GM23248 (cell line): ENCODE results near the gene PHACTR2. TPM values are rescaled to one million over a fixed set of nuclear protein-coding genes. Genes with fewer than 3 reads are reported as not detected.
"Not testable (repeated sequence)": the region's sequence is repeated elsewhere in the genome, so short reads cannot be mapped to it uniquely, and the experiment has no call there.

Experiments used
- DNase-seq: peaks from one replicate; pipeline ENCODE4 v3.0.0-alpha.2; 2015
- H2AFZ ChIP-seq: fragments of 200-600 bp; sonication (generic); 2 replicates; pipeline ENCODE4 v1.6.1; 2016; ENCODE audit warnings: antibody characterized with exemption
- H3F3A ChIP-seq: fragments of 200-600 bp; sonication (generic); 2 replicates; pipeline ENCODE4 v1.6.1; 2016; ENCODE audit warnings: mild to moderate bottlenecking, antibody characterized with exemption, mixed run types; ENCODE audit not compliant: insufficient read depth
- H3K27ac ChIP-seq: fragments of 200-600 bp; sonication (generic); 2 replicates; pipeline ENCODE4 v1.5.1; 2016; ENCODE audit warnings: mild to moderate bottlenecking
- H3K27me3 ChIP-seq: fragments of 200-600 bp; sonication (generic); replicated peaks from 2 replicates; pipeline ENCODE4 v1.6.1; 2016; ENCODE audit warnings: mild to moderate bottlenecking; ENCODE audit not compliant: insufficient read depth
- H3K36me3 ChIP-seq: fragments of 200-600 bp; sonication (generic); 2 replicates; pipeline ENCODE4 v1.6.1; 2016; ENCODE audit warnings: low read depth, mild to moderate bottlenecking
- H3K4me1 ChIP-seq: fragments of 200-600 bp; sonication (generic); 2 replicates; pipeline ENCODE4 v1.6.1; 2016; ENCODE audit warnings: mild to moderate bottlenecking; ENCODE audit not compliant: insufficient read depth
- H3K4me2 ChIP-seq: fragments of 200-600 bp; sonication (generic); one replicate; pipeline ENCODE4 v1.6.1; 2016; ENCODE audit warnings: mild to moderate bottlenecking; ENCODE audit not compliant: unreplicated experiment
- H3K4me3 ChIP-seq: fragments of 200-600 bp; sonication (generic); 2 replicates; pipeline ENCODE4 v1.5.1; 2016; ENCODE audit warnings: mild to moderate bottlenecking
- H3K79me2 ChIP-seq: fragments of 200-600 bp; sonication (generic); 2 replicates; pipeline ENCODE4 v1.6.1; 2016; ENCODE audit warnings: mild to moderate bottlenecking; ENCODE audit not compliant: insufficient read depth
- H3K9ac ChIP-seq: fragments of 200-600 bp; sonication (generic); 2 replicates; pipeline ENCODE4 v1.6.1; 2016; ENCODE audit warnings: mild to moderate bottlenecking
- H3K9me2 ChIP-seq: fragments of 200-600 bp; sonication (generic); 2 replicates; pipeline ENCODE4 v1.6.1; 2016; ENCODE audit warnings: mixed run types, mild to moderate bottlenecking, moderate library complexity; ENCODE audit not compliant: insufficient read depth
- H3K9me3 ChIP-seq: fragments of 200-600 bp; sonication (generic); one replicate; pipeline ENCODE4 v1.6.1; 2017; ENCODE audit warnings: low read depth
- H4K20me1 ChIP-seq: fragments of 200-600 bp; sonication (generic); 2 replicates; pipeline ENCODE4 v1.6.0; 2016; ENCODE audit not compliant: insufficient read depth
- EZH2 ChIP-seq: fragments of 200-600 bp; sonication (generic); IDR thresholded peaks from 2 replicates; pipeline ENCODE4 v1.6.1; 2018; ENCODE audit warnings: antibody characterized with exemption, mild to moderate bottlenecking; ENCODE audit not compliant: insufficient read depth, poor library complexity, severe bottlenecking
- EZH2phosphoT487 ChIP-seq: fragments of 200-600 bp; sonication (generic); IDR thresholded peaks from 2 replicates; pipeline ENCODE4 v1.6.1; 2018; ENCODE audit warnings: antibody characterized with exemption, moderate library complexity, mild to moderate bottlenecking, low read depth; ENCODE audit not compliant: insufficient read depth
- WGBS, 2 experiments: methylation state at CpG; one replicate each; pipeline ENCODE4 v1.1.6; 2015 to 2017; ENCODE audit warnings: low lambda C conversion rate in 2 of 2, low coverage in 1 of 2; ENCODE audit errors: missing lambda C conversion rate in 2 of 2; 5-methylcytosine and 5-hydroxymethylcytosine counted together
- in situ Hi-C: fragments of 300-500 bp; cut with MboI; formaldehyde crosslinking; loops from 2 replicates; pipeline ENCODE4 v1.15.0; 2020
- polyA plus RNA-seq: library from polyadenylated mRNA; unstranded; fragments of >200 nt; fragmentation: Nextera tagmentation; extraction: Ambion mirVana; gene quantifications from 2 replicates; pipeline ENCODE4 v1.2.1, GENCODE V29; 2016
- total RNA-seq: library from RNA; depleted of rRNA; stranded (reverse); fragments of >200 nt; shearing (Covaris generic); gene quantifications from 2 replicates; pipeline ENCODE4 v1.2.3, GENCODE V29; 2014

The PHACTR2 gene
- total and polyA plus RNA-seq, 2 experiments from 2014 or later = 39.0 to 39.4 TPM

DNA sequence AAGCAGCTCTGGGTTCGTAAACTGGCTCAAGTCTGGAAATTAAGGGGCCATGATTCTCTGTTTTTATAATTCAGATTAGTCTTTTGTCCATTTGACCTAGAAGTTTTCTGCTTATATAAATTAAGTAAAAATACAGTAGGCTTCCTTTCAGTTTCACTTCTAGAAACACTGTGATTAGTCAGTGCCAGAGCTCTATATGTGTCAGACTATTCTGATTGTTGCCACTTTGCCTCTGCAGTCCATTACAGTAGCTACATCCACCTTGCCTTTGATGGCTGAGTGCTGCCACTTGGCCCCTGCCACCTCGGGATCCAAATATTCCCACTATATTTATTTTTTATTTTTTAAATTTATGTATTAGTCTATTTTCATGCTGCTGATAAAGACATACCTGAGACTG, 194.4 kb downstream of the PHACTR2 start:
- H3K79me2 ChIP-seq = no peaks in the 10 kb centered on the region
- H3F3A ChIP-seq = no peaks in the 10 kb centered on the region
- WGBS, 2 experiments = 63 to 70% methylated on average over 2 of the region's 2 CpGs
- DNase-seq = peak; percentile 33
- H3K4me1 ChIP-seq = no peaks in the 10 kb centered on the region
- H3K36me3 ChIP-seq = no peaks in the 10 kb centered on the region
- H2AFZ ChIP-seq = no peak overlapping the region
- no peak overlapping the region for H3K4me2 ChIP-seq
- TF ChIP-seq EZH2 = no peak
- in situ Hi-C loops = no loop called here
- H3K9me3 ChIP-seq = no peaks in the 10 kb centered on the region
- no peak overlapping the region for H3K27ac ChIP-seq
- no peaks in the 10 kb centered on the region for H3K27me3 ChIP-seq
- no peaks in the 10 kb centered on the region for H3K9me2 ChIP-seq
- H3K9ac ChIP-seq = no peak overlapping the region
- no peaks in the 10 kb centered on the region for H4K20me1 ChIP-seq
- no peak overlapping the region for H3K4me3 ChIP-seq

DNA sequence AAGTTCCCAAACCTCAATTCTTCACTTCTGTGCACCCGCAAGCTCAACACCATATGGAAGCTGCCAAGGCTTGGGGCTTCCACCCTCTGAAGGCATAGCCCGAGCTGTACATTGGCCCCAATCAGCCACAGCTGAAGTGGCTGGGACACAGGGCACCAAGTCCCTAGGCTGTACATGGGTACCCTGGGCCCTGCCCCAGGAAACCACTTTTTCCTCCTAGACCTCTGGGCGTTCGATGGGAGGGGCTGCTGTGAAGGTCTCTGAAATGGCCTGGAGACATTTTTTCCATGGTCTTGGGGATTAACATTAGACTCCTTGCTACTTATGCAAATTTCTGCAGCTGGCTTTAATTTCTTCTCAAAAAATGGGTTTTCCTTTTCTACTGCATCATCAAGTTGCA, 195.8 kb downstream of the PHACTR2 start:
- H3K9me3 ChIP-seq, H3K36me3 ChIP-seq, DNase-seq, H4K20me1 ChIP-seq, H3K27ac ChIP-seq, in situ Hi-C loops, H3K4me1 ChIP-seq, H3K9me2 ChIP-seq, H3K4me3 ChIP-seq, H3K27me3 ChIP-seq, H2AFZ ChIP-seq, H3K79me2 ChIP-seq, H3K9ac ChIP-seq, H3K4me2 ChIP-seq, H3F3A ChIP-seq: not testable (repeated sequence)
- 80 to 83% methylated on average over 4 of the region's 4 CpGs for WGBS, 2 experiments

DNA sequence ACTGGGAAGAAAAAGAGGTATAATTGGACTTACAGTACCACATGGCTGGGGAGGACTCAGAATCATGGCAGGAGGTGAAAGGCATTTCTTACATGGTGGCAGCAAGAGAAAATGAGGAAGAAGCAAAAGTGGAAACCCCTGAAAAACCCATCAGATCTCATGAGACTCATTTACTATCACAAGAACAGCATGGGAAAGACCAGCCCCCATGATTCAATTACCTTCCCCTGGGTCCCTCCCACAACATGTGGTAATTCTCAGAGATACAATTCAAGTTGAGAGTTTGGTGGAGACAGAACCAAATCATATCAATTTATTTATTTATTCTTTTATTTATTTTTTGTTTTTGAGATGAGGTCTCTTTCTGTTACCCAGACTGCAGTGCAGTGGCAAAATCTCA, 196.7 kb downstream of the PHACTR2 start:
- DNase-seq, H3K9me2 ChIP-seq, H3K4me1 ChIP-seq, H3K27me3 ChIP-seq, H3F3A ChIP-seq, H2AFZ ChIP-seq, in situ Hi-C loops, H3K9ac ChIP-seq, H3K36me3 ChIP-seq, H3K79me2 ChIP-seq, H4K20me1 ChIP-seq, H3K4me3 ChIP-seq, H3K4me2 ChIP-seq, H3K9me3 ChIP-seq, H3K27ac ChIP-seq: not testable (repeated sequence)

DNA sequence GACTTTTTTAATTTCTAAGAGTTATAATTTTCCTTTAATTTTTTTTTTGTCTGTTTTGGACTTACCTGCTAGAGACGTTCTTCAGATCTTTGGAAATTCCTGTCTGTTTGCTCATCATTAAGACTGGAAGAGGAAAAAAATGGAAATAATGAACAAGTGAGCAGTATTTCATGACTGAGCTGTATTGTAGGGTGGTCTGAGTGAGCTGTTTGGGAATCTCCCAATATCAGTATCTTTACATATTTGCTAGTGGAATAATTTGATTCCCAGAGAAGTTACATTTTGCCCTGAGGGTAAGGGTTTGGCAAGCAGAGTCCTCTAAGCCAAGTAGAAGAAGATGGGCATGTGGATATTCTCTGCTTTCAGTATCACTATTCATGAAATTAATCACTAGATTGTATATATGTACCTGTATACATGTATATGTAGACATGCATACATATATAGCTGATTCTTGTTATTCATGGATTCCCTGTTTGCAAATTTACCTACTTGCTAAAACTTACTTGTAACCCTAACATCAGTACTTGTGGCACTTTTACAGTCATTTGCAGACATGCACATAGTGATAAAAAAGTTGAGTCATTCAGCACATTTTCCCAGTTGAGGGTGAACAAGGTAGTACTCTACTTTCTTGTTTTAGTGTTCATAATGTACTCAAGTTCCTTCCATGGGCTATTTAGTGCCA, 200.0 kb downstream of the PHACTR2 start:
- Histone ChIP-seq H3K27me3 (no peaks in the 10 kb centered on the region), H3K9me2 (no peaks in the 10 kb centered on the region), H3K4me2 (no peak overlapping the region), H4K20me1 (no peaks in the 10 kb centered on the region), H3K9ac (no peak overlapping the region), H3F3A (no peaks in the 10 kb centered on the region), H2AFZ (no peak overlapping the region), H3K27ac (no peak overlapping the region), H3K79me2 (no peaks in the 10 kb centered on the region), H3K9me3 (no peaks in the 10 kb centered on the region), H3K36me3 (no peaks in the 10 kb centered on the region), H3K4me1 (no peaks in the 10 kb centered on the region), H3K4me3 (no peak overlapping the region)
- WGBS, 2 experiments = 44 to 63% methylated on average over 1 of the region's 1 CpG
- no peak for TF ChIP-seq EZH2
- no peak for TF ChIP-seq EZH2phosphoT487
- in situ Hi-C loops = no loop called here
- no peak for DNase-seq

DNA sequence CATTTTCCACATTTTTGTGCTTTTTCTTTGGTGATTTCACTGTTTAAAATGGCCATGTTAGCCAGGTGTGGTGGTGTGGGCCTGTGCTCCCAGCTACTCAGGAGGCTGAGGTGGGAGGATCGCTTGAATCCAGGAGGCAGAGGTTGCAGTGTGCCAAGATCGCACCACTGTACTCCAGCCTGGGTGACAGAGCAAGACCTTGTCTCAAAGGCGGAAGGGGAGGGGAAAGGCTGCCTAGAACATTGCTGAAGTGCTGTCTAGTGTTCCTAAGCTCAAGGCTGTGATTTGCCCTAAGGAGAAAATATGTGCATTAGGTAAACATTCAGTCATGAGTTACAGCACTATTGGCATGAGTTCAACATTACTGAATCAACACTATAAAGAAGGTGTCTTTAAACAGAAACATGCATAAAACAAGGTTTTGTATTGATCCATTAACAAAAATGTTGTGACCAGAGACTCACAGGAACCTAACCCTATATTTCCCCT, 200.6 kb downstream of the PHACTR2 start:
- no peak overlapping the region for H3K4me3 ChIP-seq
- H3K9me2 ChIP-seq = no peaks in the 10 kb centered on the region
- no peaks in the 10 kb centered on the region for H4K20me1 ChIP-seq
- no peaks in the 10 kb centered on the region for H3K27me3 ChIP-seq
- no peak overlapping the region for H3K27ac ChIP-seq
- H3F3A ChIP-seq = no peaks in the 10 kb centered on the region
- no peak overlapping the region for H2AFZ ChIP-seq
- in situ Hi-C loops = no loop called here
- H3K4me2 ChIP-seq = no peak overlapping the region
- no peak for TF ChIP-seq EZH2phosphoT487
- no peak for TF ChIP-seq EZH2
- H3K36me3 ChIP-seq = no peaks in the 10 kb centered on the region
- H3K9me3 ChIP-seq = no peaks in the 10 kb centered on the region
- H3K4me1 ChIP-seq = no peaks in the 10 kb centered on the region
- 91 to 97% methylated on average over 3 of the region's 3 CpGs for whole genome bisulfite sequencing, 2 experiments
- H3K79me2 ChIP-seq = no peaks in the 10 kb centered on the region
- no peak overlapping the region for H3K9ac ChIP-seq
- DNase-seq = peak; percentile 4
